Cerebellar cortex (tissue), 1 donor: ENCODE data around the gene CCNB2.
A peak's percentile ranks its signal among the peaks of the same experiment; 100 is the strongest.
"Not testable (repeated sequence)": the region's sequence is repeated elsewhere in the genome, so short reads cannot be mapped to it uniquely, and the experiment has no call there.

Experiments
- DNase-seq: peaks from one replicate; pipeline ENCODE4 v3.0.0-alpha.2; 2015; ENCODE audit warnings: low spot score

The CCNB2 gene

DNA sequence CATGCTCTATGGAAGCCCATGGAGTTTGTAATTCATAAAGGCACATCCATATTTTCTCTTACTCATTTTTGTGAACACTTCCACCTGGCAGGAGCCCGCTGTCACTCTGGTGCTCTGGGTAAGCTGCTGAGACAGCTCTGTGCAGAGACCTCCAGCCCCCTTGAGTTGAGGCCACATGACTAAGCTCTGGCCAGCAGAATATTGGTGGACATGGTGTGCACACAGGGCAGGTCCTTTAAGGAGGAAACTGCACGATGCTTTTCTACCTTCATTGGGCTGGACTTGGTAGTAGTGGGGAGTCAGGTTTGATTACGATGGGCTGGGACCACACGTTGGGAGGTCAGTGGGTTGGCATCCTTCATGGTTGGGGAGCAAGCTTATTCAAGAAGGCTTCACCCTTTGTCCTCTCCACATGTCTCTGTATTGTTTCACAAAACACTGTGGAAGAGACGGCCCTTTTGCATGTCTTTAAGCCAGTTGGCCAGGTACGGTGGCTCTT, 29.0 kb downstream of the CCNB2 start:
- no peak for DNase-seq

DNA sequence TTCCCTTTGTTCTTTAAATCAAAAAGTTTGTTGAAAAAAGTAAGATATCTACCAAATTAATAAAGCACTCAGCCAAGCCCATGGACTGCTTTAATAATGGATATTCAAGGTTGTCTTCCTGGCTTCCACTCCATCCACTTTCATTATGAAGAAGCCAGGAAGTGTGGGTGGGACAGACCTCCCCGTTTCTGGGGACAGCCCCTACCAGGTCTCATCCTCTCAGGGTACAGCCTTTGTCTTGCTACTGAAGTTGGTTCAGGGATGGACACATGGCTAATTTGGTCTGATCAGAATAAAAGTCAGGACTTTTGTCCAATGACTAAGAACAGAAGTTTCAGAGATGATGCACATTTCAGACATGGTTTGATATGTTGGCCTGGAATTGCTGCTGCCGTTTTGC, 32.6 kb downstream of the CCNB2 start:
- no peak for DNase-seq

DNA sequence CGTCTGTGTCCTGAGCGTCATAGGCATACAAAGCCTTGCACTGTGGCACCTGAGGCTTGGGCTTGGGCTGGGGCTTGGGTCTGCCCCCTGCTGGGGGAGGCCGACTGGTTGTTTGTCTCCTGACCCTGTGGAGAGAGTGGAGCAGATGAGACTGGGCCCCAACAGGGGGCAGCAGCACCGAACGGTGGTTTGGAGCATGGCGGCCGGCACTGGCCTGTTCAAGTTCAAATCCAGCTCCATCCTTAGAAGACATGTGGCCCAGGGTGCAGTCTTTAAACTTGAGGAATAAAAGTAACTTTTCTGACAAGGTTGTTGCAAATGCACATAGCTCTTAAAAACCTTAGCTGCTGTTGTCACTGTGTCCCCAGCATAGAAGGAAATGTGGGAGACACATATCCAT, 33.3 kb downstream of the CCNB2 start:
- DNase-seq: peak; percentile 39

DNA sequence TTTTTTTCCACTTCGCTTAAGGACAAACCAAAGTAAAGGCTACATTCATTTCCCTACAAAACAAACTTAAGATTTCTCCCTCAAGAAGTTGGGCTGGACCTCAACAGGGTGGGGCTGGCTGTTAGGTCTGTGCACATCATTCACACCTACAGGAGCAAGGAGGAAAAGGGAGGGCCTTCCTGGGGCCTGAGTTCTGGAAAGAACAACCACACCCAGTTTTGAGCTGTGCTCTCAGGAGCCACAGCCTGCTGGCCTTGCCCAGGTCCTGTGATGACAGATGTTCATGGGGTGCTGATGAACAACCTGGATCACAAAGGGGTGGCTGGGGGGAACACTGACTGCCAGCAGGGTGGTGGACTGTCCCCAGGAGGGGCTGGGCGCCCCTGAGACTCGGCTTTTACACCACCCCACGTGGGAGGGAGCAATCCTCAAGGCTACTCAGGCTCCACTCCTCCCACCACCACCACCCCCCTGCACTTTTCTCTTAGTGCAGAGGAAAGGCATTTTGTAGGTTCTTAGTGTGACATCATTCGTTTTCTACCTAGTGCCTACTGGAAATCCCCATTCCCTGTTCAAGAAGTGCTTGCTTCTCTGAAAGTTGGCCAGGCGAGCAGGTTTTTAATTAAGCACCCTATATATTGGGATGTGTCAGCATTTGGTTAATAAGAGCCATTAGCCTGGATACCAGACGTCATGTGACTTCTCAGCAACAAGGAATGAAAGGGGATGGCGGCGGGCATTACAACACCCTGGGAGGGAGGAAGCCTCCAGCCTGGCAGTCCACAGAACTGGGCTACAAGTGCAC, 35.7 kb downstream of the CCNB2 start:
- DNase-seq: no peak

DNA sequence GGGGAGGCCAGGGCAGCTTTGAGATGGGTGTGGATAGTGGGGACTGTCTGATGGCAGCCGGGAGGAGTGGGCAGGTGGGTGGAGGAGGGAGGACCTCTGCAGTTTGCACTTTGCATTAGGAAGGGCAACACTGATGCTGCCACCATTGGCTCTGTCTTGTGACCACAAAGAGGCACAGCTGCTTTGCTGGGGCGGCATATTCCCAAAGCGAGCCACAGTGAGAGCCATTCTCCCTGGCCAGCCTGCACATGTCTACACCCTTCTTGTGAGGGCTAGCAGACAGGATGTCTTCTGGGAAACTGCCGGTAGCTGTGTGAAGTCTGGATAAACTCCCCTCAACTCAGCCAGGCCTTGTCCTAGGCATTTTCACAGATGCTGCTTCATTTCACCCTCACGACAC, 38.3 kb downstream of the CCNB2 start:
- no peak for DNase-seq

DNA sequence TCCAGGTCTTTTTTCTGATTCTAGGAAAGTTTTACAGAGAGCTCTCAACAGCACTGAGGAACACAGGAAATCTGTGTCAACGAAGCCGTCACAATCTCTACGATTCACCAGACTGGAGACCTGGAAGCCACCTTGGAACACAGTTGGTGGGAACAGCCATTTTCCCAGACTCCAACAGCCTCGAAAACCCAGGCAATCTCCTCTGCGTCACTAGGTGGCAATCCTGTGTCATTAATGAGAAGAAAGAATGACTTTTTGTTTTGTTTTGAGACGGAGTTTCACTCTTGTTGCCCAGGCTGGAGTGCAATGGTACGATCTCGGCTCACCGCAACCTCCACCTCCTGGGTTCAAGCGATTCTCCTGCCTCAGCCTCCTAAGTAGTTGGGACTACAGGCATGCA, 39.6 kb downstream of the CCNB2 start:
- DNase-seq: peak; percentile 34

DNA sequence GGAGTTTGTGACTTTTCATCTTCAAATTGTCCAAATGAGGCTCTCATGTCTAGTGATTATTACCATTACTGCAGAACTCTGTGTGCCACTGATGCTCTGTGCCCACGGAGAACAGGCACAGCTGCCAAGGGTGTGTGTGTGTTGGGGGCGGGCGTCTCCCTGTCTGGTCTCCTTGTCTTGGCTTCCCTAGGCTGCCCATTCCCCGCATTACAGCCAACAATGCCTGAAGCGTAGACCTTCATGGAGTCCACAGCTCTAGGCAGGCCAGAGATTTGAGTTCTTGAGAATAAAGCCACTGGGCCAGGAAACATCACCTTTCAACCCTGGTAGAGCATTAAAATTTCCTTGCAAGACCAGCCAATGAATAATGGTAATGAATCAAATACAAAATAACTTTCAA, 42.7 kb downstream of the CCNB2 start:
- DNase-seq: no peak

DNA sequence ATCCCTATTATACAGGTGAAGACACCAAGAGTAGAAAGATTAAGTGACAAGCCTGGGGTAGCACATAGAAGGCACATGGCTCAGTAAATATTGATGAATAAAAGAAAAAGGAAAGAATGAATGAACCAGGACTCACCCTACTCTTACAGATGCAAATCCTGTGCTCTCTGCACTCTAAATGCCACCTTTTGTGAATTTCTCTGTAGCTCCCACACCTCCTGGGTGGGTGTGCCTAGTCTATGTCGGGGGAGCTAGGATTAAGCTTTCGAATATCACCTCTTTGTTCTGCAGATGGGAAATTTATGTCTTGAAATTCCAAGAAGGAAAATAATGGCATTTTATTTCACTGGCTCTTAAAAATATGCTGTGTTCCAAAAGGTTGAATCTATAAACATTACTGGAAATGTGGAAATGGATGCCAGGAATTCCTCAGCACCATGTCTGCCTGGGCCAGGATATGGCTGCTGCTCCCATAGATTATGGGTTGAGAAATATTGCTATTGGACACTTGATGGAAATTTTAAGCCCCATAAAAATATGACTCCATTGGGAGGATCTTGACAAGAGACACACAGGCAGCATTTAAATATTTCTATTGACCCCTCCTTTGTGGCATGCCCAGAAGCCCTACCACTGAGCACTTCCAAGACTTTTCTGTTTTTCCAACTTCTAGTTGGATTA, 43.3 kb downstream of the CCNB2 start:
- no peak for DNase-seq

DNA sequence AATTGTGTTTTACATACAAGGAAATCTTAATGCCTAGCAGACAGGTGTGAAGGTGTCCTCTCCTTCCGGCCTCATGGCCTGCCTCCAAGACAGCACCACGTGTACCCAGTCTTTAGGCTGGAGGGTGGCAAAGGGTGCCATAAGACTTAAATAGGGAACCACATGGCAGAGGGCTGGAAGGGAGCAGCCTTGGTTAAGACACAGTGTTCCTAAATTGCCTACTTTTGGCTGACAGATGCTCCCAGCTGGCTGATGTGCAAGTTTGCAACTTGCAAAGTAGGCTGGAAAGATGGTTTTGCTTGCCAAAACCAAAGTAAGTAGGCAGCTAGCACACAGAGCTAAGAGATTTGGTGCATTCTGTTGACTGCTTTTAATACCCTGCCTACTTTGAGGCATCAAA, 45.2 kb downstream of the CCNB2 start:
- DNase-seq: no peak

DNA sequence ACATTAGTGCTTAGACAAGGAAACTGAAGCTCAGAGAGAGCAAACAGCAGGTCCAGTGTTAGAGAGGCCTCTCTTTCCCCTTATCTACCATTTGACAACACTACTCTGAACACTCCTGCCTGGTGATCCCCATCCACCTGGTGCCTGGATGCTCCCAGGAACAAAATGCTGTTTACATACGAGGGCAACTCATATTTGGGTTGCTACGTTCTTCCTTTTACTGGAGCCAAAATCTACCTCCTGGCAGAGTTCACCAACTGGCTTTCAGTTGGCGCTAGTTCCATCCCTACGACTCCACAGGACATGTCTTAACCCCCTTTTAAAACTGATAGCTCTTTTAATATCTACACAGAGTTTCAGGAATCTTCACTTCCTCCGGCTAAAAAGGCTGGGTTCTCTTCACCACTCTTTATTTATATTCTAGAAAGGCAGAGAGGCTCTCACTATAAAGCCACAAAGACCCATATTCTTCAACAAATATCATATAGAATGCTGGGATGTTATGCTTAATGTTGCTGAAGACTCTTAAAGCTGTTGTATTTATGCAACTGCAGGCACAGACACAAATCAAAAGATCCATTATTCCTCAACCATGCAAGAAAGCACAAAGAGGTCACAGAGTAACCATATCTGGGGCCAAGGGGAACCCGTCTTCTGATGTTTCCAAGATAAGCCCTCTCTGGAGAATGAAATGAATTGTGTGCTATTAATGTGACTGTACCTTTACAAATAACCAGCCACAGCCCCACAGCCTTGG, 47.9 kb downstream of the CCNB2 start:
- DNase-seq: no peak

DNA sequence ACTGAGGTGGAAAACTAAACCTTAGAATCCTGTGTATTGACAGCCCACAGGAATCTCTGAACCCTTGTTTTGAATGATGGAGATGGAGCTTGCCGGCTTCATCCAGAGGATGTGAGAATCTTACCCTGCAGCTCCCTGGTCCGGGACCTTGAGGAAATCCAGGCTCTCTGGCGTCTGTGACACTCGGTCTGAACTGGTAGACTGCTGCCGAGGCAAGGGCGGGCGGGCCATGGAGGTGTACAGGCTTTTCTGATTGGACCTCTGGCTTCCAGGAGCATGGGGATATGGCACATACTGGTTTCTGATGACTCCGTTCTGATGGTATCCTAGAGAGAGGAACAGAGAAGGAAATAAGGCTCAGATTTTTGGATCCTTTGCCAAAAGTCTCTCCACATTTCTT, 48.5 kb downstream of the CCNB2 start:
- DNase-seq: no peak

DNA sequence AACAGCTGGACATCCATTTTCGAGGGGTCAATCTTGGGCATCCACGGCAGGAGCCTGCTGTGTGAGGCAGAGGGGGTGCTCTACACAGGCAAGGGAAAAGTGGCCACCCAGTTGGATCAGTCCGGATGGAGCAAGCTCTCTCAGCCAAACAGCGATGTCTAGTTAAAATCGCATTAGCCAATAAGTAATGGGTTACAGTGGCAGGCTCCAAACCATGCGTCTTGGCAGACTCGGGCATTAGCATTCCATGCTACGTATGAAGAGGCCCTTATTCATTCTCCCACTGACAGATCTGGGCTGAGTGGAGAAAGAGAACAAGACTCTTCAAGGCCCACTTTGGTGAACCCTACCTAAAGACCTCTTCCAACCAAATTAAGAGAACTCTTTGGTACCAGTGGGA, 49.3 kb downstream of the CCNB2 start:
- no peak for DNase-seq

DNA sequence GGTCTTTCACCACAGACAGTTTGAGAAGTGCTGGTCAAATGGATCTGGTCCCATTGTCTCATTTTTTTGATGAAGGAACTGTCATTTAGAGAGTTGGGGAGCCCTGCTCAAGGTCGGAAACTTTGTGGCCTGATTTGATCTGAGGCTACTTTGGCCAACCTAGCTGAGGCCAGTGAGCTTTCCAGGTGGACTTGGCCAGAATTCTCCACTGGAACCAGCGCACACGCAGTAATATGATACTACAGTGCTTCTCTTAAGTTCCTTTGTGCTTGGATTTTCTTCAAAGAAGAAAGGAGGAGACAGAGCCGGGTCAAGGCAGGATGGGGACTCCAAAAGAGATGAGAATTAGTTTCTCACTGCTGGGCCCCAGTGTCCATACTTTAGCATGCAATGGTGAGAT, 50.5 kb downstream of the CCNB2 start:
- DNase-seq: no peak

DNA sequence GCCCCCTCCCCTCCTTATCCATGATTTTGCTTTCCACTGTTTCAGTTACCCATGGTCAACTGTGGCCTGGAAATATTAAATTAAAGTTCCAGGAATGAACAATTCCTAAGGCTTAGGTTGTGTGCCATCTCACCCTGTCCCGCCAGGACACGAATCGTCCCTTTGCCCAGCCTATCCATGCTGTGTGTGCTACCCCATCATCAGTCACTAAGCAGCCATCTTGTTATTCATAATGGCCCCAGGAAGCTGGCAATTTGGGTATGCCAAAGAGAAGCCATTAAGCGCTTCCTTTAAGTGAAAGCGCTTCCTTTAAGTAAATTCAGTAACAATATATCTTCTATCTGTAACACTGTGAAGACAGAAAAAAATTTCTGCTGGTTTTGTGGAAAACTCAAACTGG, 52.5 kb downstream of the CCNB2 start:
- DNase-seq: no peak

DNA sequence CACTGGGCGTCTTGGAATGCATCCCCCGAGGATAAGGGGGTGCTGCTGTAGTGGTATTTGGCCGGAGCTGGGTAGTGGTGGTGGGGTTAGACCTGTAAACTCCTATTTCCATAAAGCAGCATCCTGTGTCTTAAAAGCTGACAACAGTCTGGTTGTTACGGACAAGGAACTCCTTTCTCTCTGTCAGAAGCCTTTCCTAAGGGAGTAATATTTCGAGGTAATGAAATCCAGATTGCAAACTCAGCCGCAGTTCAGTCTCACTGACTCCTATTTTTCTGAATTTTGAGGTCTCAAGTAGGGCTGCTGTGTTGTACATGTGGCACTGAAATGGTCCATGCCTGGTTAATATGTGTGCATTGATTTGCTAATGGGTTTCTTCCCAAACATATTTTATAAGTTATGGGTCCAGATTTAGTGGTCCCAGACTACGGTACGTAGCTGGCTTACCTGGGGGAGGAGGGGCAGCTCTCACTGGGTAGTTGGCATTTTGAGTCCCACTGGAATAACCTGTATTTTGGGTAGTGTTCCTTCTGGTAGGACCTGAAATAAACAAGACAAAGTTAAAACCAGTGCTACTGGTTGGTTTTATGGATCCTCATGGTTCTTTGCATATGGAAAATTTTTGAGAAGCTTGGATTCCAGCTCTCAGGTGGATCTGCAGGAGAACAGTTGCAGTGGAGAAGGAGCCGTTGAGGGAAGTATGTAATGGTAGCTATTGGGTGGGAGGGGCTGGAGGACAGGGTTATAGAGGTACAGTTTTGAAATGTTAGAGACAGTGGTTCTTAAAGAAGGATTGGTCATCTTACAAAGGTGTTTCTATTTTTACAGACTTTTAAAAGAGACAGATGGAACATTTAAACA, 53.1 kb downstream of the CCNB2 start:
- no peak for DNase-seq

DNA sequence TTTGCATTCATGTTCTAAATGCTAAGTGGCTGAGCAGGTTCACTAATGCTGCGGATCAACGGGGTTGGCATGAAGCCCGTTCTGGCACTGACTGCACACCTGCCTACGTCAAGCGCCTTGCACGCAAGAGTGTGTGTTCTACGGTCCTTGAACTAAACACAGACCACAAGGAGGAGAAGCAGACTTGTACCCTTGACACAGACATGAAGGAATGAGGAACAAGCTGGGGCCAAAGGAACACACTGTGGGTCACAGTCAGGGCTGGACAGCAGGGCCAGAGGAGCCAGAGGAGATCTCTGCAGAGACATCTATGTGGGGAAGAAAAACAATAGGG, 53.7 kb downstream of the CCNB2 start:
- DNase-seq: no peak

DNA sequence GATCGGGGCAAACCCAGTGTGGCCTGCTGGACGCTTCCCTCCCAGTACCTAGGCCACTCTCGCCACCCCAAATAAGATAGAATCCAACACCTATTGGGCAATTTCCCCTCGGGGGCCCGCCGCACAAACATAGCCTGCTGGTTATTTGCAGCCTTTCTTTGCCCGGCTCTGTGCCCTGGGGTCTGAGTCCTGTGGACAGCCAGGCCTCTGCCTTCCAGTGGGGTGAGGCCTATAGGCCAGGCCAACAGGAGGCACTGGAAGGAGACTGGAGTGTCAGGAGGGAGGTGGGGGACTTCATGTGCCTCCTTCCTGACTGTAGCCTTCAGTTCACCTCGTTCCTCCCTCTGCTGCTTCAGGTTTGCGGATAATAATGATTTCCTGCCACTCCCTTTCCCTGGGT, 54.3 kb downstream of the CCNB2 start:
- DNase-seq: no peak

DNA sequence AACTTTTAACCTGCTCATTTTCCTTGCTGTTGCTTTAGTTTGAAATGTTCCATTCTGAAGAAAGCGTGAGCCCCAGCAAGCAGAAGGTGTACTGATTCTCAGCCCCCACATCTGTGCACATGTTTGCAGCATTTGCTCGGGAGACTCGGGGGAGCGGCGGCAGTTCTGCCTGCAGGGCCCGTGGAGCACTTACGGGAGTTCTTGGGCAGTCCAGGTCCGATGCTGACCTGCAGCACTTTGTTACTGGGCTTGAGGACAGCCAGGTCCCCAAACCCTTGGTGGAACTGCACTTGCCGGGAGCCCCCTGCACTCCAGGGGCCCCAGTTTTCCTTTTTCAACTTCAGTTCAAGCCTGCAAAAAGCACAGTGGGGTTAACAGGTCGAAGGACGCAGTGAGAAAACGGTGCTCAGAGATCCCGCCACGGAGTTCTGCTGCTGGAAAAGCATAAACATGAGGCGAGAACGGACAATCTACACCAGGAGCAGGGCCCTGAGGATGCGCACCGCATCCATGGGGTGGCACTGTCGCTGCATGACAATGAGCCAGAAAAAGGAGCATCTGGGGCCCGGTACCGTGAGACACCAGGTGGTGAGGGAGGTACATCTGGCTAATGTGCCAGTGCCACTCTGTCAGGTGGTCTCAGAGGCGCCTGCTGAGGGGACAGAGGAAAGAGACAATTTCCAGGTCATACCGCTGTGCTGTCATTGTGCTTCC, 56.1 kb downstream of the CCNB2 start:
- peak; percentile 13 for DNase-seq

DNA sequence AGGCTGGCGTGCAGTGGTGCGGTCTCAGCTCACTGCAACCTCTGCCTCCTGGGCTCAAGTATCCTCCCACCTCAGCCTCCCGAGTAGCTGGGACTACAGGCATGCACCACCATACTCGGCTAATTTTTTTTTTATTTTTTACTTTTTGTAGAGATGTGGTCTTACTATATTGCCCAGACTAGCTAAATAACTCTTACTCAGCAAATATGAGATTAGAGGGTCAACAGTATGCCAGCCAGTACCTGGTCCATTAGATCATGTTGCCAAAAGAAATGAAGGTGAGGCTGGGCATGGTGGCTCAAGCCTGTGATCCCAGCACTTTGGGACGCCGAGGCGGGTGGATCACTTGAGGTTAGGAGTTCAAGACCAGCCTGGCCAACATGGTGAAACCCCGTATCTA, 57.1 kb downstream of the CCNB2 start:
- not testable (repeated sequence) for DNase-seq

DNA sequence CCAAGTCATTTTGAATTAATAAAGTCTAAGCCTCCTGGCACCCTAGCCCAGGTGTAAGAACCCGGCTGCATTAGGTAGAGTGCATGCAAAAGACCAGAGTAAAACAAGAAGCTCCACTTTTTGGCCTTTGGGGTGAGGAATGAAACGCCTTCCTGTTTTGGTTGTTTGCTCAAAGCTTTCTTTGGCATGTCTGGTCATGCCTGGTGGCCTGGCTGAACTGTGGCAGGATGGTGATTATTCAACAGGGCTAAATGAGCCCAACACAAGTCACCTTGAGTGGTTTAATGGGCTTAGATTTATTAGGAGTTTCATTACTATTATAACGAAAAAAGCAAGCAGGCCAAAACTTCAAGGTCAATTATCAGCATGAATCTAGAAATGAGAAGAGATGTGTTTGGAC, 60.8 kb downstream of the CCNB2 start:
- DNase-seq: no peak

DNA sequence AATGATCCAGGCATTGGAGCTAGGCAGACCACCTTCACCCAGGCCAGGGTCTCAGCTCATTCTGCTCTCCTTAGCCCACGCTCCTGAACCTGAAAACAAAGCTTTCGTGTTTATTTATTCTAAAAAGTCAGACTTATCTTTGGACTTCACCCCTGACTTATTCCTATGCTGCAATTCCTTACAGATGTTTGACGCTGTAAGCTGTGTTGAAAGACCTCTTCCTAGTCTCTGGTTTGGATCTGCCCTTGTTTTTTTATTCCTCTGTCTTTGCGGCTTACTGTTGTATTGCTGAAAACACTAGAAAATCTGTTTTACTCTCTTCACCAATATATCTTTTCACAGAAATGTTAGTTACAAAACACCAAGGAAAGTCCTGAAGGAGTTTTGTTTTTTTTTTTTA, 61.2 kb downstream of the CCNB2 start:
- no peak for DNase-seq
